Measurements from ENCODE around the gene DOLPP1. TPM values are rescaled to one million over a fixed set of nuclear protein-coding genes. Genes with fewer than 3 reads are reported as not detected.

DOLPP1 gene
- total and polyA plus RNA-seq, 2 of the 13 experiments (the other 11 are each of a cell fraction or from before 2014, with no cell fraction given) = 21.0 to 34.1 TPM

- TF ChIP-seq MXD1 (CRISPR knock-in tag; IDR thresholded peaks at IDR 0.05) (peak; percentile 51), MYNN (CRISPR knock-in tag; IDR thresholded peaks at IDR 0.05; ENCODE audit: low read depth) (no peak), ZBTB46 (CRISPR knock-in tag; IDR thresholded peaks at IDR 0.05; ENCODE audit: borderline replicate concordance) (no peak), ZNF431 (CRISPR knock-in tag; IDR thresholded peaks at IDR 0.05; ENCODE audit: borderline replicate concordance, low read depth) (no peak), SRSF9 (IDR thresholded peaks at IDR 0.05; ENCODE audit: borderline replicate concordance, insufficient read depth, low read depth, low read length, poor library complexity, severe bottlenecking) (no peak), ZNF382 (CRISPR knock-in tag; IDR thresholded peaks at IDR 0.05; ENCODE audit: borderline replicate concordance) (no peak), ZBTB49 (CRISPR knock-in tag; IDR thresholded peaks at IDR 0.05; ENCODE audit: borderline replicate concordance) (no peak), MZF1 (CRISPR knock-in tag; IDR thresholded peaks at IDR 0.05; ENCODE audit: borderline replicate concordance) (no peak), MXD4 (CRISPR knock-in tag; IDR thresholded peaks at IDR 0.05) (0 out of 2 replicates have a peak, but pooled peaks have one; percentile 19), CREM (IDR thresholded peaks at IDR 0.05) (no peak), CREM (CRISPR knock-in tag; IDR thresholded peaks at IDR 0.05) (no peak), ZFP41 (CRISPR knock-in tag; IDR thresholded peaks at IDR 0.05; ENCODE audit: borderline replicate concordance) (no peak), HMGXB3 (CRISPR knock-in tag; IDR thresholded peaks at IDR 0.05; ENCODE audit: borderline replicate concordance) (no peak), TGIF2 (CRISPR knock-in tag; IDR thresholded peaks at IDR 0.05) (peak; percentile 1; the same call in 1 of the 2 replicates), HMGXB4 (CRISPR knock-in tag; IDR thresholded peaks at IDR 0.05; ENCODE audit: borderline replicate concordance in 1 of 2, low read depth in 1 of 2) (peak in 1 of 2 experiments; percentile 71; a peak in 3 of 4 replicates)
These were observed 29.2 kb downstream of the DOLPP1 start (continued) for GRCh38 chr9:129109952-129110739.

All from HepG2 (cell line).